Tibial nerve (tissue), 4 donors: ENCODE results near the gene PCBP4. TPM values are rescaled to one million over a fixed set of nuclear protein-coding genes. Genes with fewer than 3 reads are reported as not detected.

Source experiments
- DNase-seq, 2 donors: peaks; one replicate each; pipeline ENCODE4 v3.0.0-alpha.2; 2019; ENCODE audit warnings: low spot score in 2 of 2
- H3K27ac ChIP-seq, 4 donors: fragments of 200-600 bp; sonication (generic) in 3 of 4; one replicate each; pipeline ENCODE4 v1.5.1; 2017 to 2019; ENCODE audit warnings: mild to moderate bottlenecking in 1 of 4
- H3K27me3 ChIP-seq, 2 donors: fragments of 200-600 bp; sonication (generic) in 1 of 2; one replicate each; pipeline versions ENCODE4 v1.5.1 to v1.6.0; 2017 to 2019
- H3K36me3 ChIP-seq, 3 donors: fragments of 200-600 bp; sonication (generic); one replicate each; pipeline ENCODE4 v1.5.1; 2018 to 2019
- H3K4me1 ChIP-seq, 4 donors: fragments of 200-600 bp; sonication (generic) in 3 of 4; one replicate each; pipeline ENCODE4 v1.5.1; 2017 to 2019
- H3K4me3 ChIP-seq, 4 donors: fragments of 200-600 bp; sonication (generic) in 3 of 4; one replicate each; pipeline ENCODE4 v1.5.1; 2017 to 2019; ENCODE audit warnings: mild to moderate bottlenecking in 1 of 4, moderate library complexity in 1 of 4
- H3K9me3 ChIP-seq, 4 donors: fragments of 200-600 bp; sonication (generic) in 3 of 4; one replicate each; pipeline ENCODE4 v1.5.1; 2017 to 2019
- EP300 ChIP-seq, 2 donors: sonication (generic); formaldehyde crosslinking; IDR thresholded peaks; one replicate each; pipeline ENCODE4 v1.6.1; 2017; ENCODE audit warnings: antibody characterized with exemption in 2 of 2, mild to moderate bottlenecking in 1 of 2
- POLR2A ChIP-seq, 2 donors: fragments of 450-650 bp; IDR thresholded peaks; one replicate each; pipeline ENCODE4 v1.6.1; 2017; ENCODE audit warnings: antibody characterized with exemption in 2 of 2, mild to moderate bottlenecking in 2 of 2, moderate library complexity in 2 of 2
- WGBS, 2 donors: methylation state at CpG; one replicate each; pipeline ENCODE4 v1.1.5; 2018; 5-methylcytosine and 5-hydroxymethylcytosine counted together
- small RNA-seq: library from RNA; depleted of rRNA; stranded (forward); fragments of <200 nt; gene quantifications from one replicate; pipeline ENCODE3, GENCODE V24; 2016
- total RNA-seq, 4 donors: library from RNA; depleted of rRNA; stranded (reverse); fragments of >200 nt; gene quantifications; one replicate each; pipeline ENCODE4 v1.1.0, GENCODE V29; 2016
- TF ChIP-seq, protein P1 (sequence below), 5 experiments: fragments of 200-600 bp in 3 of 5; fragments of 450-650 bp in 2 of 5; sonication (generic) in 3 of 5; IDR thresholded peaks; one replicate each; pipeline ENCODE4 v1.5.1; 2016 to 2019; ENCODE audit warnings: antibody characterized with exemption in 5 of 5, mild to moderate bottlenecking in 3 of 5, moderate library complexity in 2 of 5

Gene PCBP4
- total RNA-seq, 4 donors from 2014 or later, result 838 to 1,216 (median 1,000) TPM

DNA sequence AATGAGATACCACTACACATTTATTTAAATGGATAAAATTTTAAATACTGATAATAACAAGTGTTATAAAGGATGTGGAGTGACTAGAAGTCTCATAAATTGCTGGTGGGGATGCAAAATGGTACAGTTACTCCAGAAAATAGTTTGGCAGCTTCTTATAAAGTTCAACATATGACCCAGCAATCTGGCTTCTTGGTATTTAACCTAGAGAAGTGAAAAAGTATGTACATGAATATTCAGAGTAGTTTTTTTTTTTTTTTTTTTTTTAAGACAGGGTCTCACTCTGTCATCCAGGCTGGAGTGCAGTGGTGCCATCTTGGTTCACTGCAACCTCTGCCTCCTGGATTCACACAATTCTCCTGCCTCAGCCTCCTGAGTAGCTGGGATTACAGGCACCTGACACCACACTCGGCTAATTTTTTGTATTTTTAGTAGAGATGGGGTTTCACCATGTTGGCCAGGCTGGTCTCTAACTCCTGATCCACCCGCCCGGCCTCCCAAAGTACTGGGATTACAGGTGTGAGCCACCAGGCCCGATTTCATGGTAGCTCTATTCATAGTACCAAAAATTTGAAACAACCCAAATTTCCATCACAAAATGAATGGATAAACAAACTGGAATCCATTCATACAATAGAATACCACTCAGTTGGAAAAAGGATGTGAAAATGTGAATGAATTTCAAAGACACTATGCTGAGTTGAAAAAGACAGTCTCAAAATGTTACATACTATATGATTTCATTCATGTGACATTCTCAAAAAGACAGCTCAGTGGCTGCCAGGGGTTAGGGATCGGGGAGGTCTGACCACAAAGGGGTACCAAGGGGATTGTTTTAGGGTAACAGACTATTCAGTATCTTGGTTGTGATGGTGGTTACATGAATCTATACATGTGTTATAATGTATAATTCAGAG, 39.9 kb downstream of the PCBP4 start:
- Histone ChIP-seq H3K27me3 (no peaks in the 10 kb centered on the region), H3K4me1 (no peaks in the 10 kb centered on the region), H3K9me3 (no peaks in the 10 kb centered on the region), H3K27ac (no peak overlapping the region), H3K36me3 (peaks cover 0 to 20% (median 0%) of the 10 kb centered on the region in 3 donors), H3K4me3 (no peak overlapping the region)
- no peak for DNase-seq
- WGBS, 2 donors, result 86 to 94% methylated on average over 5 of the region's 5 CpGs
- no peak for TF ChIP-seq POLR2A (IDR thresholded peaks at IDR 0.05)
- TF ChIP-seq, protein P1, sequence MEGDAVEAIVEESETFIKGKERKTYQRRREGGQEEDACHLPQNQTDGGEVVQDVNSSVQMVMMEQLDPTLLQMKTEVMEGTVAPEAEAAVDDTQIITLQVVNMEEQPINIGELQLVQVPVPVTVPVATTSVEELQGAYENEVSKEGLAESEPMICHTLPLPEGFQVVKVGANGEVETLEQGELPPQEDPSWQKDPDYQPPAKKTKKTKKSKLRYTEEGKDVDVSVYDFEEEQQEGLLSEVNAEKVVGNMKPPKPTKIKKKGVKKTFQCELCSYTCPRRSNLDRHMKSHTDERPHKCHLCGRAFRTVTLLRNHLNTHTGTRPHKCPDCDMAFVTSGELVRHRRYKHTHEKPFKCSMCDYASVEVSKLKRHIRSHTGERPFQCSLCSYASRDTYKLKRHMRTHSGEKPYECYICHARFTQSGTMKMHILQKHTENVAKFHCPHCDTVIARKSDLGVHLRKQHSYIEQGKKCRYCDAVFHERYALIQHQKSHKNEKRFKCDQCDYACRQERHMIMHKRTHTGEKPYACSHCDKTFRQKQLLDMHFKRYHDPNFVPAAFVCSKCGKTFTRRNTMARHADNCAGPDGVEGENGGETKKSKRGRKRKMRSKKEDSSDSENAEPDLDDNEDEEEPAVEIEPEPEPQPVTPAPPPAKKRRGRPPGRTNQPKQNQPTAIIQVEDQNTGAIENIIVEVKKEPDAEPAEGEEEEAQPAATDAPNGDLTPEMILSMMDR (IDR thresholded peaks at IDR 0.05), result no peak
- TF ChIP-seq EP300 (IDR thresholded peaks at IDR 0.05), result no peak

DNA sequence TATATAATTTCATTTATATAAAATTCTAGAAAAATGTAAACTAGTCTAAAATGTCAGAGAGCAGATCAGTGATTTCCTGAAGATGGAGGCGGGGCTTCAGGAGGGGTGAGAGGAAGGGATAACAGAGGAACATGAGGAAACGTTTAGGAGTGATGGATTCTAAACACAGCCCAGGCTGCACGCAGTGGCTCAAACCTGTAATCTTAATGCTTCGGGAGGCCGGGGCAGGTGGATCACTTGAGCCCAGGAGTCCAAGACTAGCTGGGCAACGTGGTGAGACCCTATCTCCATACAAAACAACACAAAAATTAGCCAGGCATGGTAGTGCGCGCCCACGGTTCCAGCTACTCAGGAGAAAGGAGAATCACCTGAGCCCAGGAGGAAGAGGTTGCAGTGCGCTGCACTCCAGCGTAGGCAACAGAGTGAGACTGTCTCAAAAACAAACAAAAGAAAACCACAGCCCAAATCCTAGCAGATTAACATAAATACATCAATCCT, 46.1 kb downstream of the PCBP4 start:
- Histone ChIP-seq H3K36me3 (no peaks in the 10 kb centered on the region), H3K4me1 (no peaks in the 10 kb centered on the region), H3K27ac (no peak overlapping the region), H3K27me3 (no peaks in the 10 kb centered on the region), H3K9me3 (no peaks in the 10 kb centered on the region), H3K4me3 (no peak overlapping the region)
- 75% methylated on average over 11 of the region's 11 CpGs for WGBS, 2 donors
- TF ChIP-seq POLR2A (IDR thresholded peaks at IDR 0.05) (no peak), EP300 (IDR thresholded peaks at IDR 0.05) (no peak)
- TF ChIP-seq, protein P1 (IDR thresholded peaks at IDR 0.05), result no peak
- DNase-seq, result no peak

- TF ChIP-seq EP300 (IDR thresholded peaks at IDR 0.05), result no peak
- TF ChIP-seq POLR2A (IDR thresholded peaks at IDR 0.05), result no peak
- TF ChIP-seq, protein P1 (IDR thresholded peaks at IDR 0.05), result no peak
- 32 to 43% methylated on average over 5 of the region's 5 CpGs for WGBS, 2 donors
These were observed 50.8 kb downstream of the PCBP4 start for GRCh38 chr3:51916418-51916817.

DNA sequence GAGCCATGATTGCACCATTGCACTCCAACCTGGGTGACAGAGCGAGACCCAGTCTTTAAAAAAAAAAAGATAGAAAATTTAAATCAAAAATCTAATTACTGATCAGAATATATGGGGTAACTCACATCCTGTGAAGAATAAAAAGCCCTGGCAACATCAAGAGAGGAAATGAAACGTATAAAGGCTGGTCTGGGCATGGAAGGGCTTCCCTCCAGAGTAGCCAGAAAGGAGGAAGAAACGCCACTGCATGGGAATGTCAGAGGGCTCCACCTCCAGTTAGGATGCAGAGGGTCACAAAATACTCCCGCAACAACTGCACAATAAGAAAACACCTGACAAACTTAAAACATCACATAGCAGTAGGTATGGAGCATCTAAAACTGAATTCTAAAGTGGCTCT, 59.2 kb downstream of the PCBP4 start:
- Histone ChIP-seq H3K4me3 (no peak overlapping the region), H3K9me3 (peaks cover 0 to 39% (median 0%) of the 10 kb centered on the region in 4 donors), H3K27me3 (no peaks in the 10 kb centered on the region), H3K27ac (no peak overlapping the region), H3K36me3 (no peaks in the 10 kb centered on the region), H3K4me1 (no peaks in the 10 kb centered on the region)
- DNase-seq, result no peak
- TF ChIP-seq, protein P1 (IDR thresholded peaks at IDR 0.05), result no peak
- no peak for TF ChIP-seq POLR2A (IDR thresholded peaks at IDR 0.05)
- TF ChIP-seq EP300 (IDR thresholded peaks at IDR 0.05), result no peak
- WGBS, 2 donors, result 75 to 81% methylated on average over 4 of the region's 4 CpGs

More at GRCh38 chr3:51916418-51916817, 50.8 kb downstream of the PCBP4 start:
- Histone ChIP-seq H3K27ac (no peak overlapping the region), H3K36me3 (no peaks in the 10 kb centered on the region), H3K4me3 (no peak overlapping the region), H3K4me1 (no peaks in the 10 kb centered on the region), H3K9me3 (no peaks in the 10 kb centered on the region), H3K27me3 (no peaks in the 10 kb centered on the region)
- DNase-seq, result no peak

Small RNAs within 50 kb of the gene (small RNA-seq; reads per million reads assigned to genes)
- not detected for gene AC115284.1

Other genes starting within 250 kb of the PCBP4 start
- gene IQCF6, start 188.2 kb downstream of the PCBP4 start, total RNA-seq, result not detected
- not detected for gene IQCF2, start 105.8 kb downstream of the PCBP4 start, total RNA-seq
- gene IQCF5, start 91.9 kb downstream of the PCBP4 start, total RNA-seq, result not detected
- gene IQCF1, start 64.1 kb downstream of the PCBP4 start, total RNA-seq, result not detected
- gene RRP9, start 25.6 kb downstream of the PCBP4 start, total RNA-seq, result 10 to 100 TPM; 14.9 to 32.9 (median 21.3) TPM
- 10 to 100 TPM; 19.9 to 55.9 (median 40.6) TPM for gene PARP3, start 25.1 kb downstream of the PCBP4 start, total RNA-seq
- gene GPR62, start 12.1 kb downstream of the PCBP4 start, total RNA-seq, result 1 to 10 TPM in 1 of 4 donors, under 1 TPM in 1, not detected in 2; 0.87 to 1.0 TPM
- gene ABHD14B, start 6.6 kb upstream of the PCBP4 start, total RNA-seq, result 10 to 100 TPM; 37.5 to 61.4 (median 50.0) TPM
- 10 to 100 TPM; 20.1 to 52.7 (median 22.6) TPM for gene ABHD14A, start 7.6 kb upstream of the PCBP4 start, total RNA-seq
- 10 to 100 TPM; 32.2 to 61.0 (median 45.6) TPM for gene ACY1, start 16.1 kb upstream of the PCBP4 start, total RNA-seq
- gene RPL29, start 28.4 kb upstream of the PCBP4 start, total RNA-seq, result 1,000 to 10,000 TPM in 3 of 4 donors, 100 to 1,000 TPM in 1; 809 to 1,472 (median 1,336) TPM
- 10 to 100 TPM in 3 of 4 donors, 1 to 10 TPM in 1; 8.1 to 15.0 (median 11.5) TPM for gene DUSP7, start 89.1 kb upstream of the PCBP4 start, total RNA-seq
- 1 to 10 TPM in 3 of 4 donors, under 1 TPM in 1; 0.84 to 3.1 (median 2.4) TPM for gene POC1A, start 187.0 kb upstream of the PCBP4 start, total RNA-seq
- gene ALAS1, start 230.7 kb upstream of the PCBP4 start, total RNA-seq, result 10 to 100 TPM; 26.1 to 37.1 (median 32.0) TPM